ENCODE results near the gene ZNF524.
"Not testable (repeated sequence)": the region's sequence is repeated elsewhere in the genome, so short reads cannot be mapped to it uniquely, and the experiment has no call there.

Gene ZNF524

GRCh38 chr19:55581823-55582223 lies 18.3 kb upstream of the ZNF524 start:
- no peak for DNase-seq

- DNase-seq = not testable (repeated sequence)
Observed at GRCh38 chr19:55582284-55582683, 17.8 kb upstream of the ZNF524 start.

- not testable (repeated sequence) for DNase-seq
Observed at GRCh38 chr19:55583897-55584296, 16.2 kb upstream of the ZNF524 start.

GRCh38 chr19:55584871-55585270 lies 15.2 kb upstream of the ZNF524 start:
- DNase-seq = no peak

- peak; percentile 54 for DNase-seq
Observed at GRCh38 chr19:55585658-55586339, 14.3 kb upstream of the ZNF524 start.

- DNase-seq = peak; percentile 96
Observed at GRCh38 chr19:55586976-55587668, 13.0 kb upstream of the ZNF524 start.

GRCh38 chr19:55588738-55589137 lies 11.3 kb upstream of the ZNF524 start:
- no peak for DNase-seq

GRCh38 chr19:55590109-55590508 lies 10.0 kb upstream of the ZNF524 start:
- no peak for DNase-seq

GRCh38 chr19:55590617-55591016 lies 9.5 kb upstream of the ZNF524 start:
- peak; percentile 7 for DNase-seq

- DNase-seq = no peak
Observed at GRCh38 chr19:55591555-55591954, 8.5 kb upstream of the ZNF524 start.

GRCh38 chr19:55592391-55593090 lies 7.5 kb upstream of the ZNF524 start:
- no peak for DNase-seq

GRCh38 chr19:55593096-55593772 lies 6.9 kb upstream of the ZNF524 start:
- DNase-seq = no peak

- no peak for DNase-seq
Observed at GRCh38 chr19:55594996-55595545, 5.0 kb upstream of the ZNF524 start.

- no peak for DNase-seq
Observed at GRCh38 chr19:55596304-55596703, 3.8 kb upstream of the ZNF524 start.

GRCh38 chr19:55597501-55597921 lies 2.6 kb upstream of the ZNF524 start:
- DNase-seq = no peak

- no peak for DNase-seq
Observed at GRCh38 chr19:55598034-55598433, 2.1 kb upstream of the ZNF524 start.

GRCh38 chr19:55598719-55599467 lies 1.2 kb upstream of the ZNF524 start:
- DNase-seq = peak; percentile 90

- peak; percentile 97 for DNase-seq
Observed at GRCh38 chr19:55599468-55599841, 633 bp upstream of the ZNF524 start, which contains the start of gene FIZ1. Gene FIZ1 (minus strand): TSS chr19:55599517. CDS start chr19:55597865, 1,652 bp downstream.

GRCh38 chr19:55600662-55601028 lies 557 bp downstream of the ZNF524 start:
- no peak for DNase-seq

GRCh38 chr19:55601084-55601483 lies 996 bp downstream of the ZNF524 start:
- no peak for DNase-seq

- no peak for DNase-seq
Observed at GRCh38 chr19:55602104-55603001, 2.3 kb downstream of the ZNF524 start.
